ENCODE measurements around the gene CENPM.

DNA sequence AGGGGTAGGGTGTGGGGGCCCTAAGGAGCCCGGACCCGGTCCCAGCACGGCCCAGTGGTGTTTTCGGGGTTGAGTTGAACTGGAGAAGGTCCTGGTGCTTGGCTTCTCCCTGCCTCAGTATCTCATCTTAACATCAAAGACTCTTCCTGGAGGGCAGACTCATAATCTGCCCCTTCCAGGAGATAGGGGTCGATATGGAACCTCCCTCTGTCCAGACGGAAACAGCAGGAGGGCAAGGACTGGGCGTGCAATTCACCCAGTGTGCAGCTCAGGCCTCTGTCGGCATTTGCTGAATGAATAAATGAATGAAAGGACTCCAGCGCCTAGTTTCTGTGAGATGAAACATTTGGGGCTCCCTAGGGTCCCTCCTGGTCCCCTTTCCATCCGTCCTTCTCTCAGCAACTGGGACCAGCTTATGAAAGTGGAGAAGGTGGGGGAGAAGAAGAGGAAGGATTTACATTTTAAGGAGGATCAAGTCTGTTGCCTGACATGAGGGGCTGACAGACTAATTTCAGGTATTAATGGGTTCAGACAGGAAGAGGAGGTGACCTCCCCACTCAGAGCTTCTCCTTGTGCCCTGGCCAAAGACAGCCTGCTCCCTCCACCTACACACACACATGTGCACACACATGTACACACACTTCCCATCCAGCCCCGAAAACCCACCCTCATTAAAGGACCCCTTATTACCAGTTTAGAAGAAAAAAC is 31.0 kb downstream of the CENPM start:
- TF ChIP-seq, protein P1, sequence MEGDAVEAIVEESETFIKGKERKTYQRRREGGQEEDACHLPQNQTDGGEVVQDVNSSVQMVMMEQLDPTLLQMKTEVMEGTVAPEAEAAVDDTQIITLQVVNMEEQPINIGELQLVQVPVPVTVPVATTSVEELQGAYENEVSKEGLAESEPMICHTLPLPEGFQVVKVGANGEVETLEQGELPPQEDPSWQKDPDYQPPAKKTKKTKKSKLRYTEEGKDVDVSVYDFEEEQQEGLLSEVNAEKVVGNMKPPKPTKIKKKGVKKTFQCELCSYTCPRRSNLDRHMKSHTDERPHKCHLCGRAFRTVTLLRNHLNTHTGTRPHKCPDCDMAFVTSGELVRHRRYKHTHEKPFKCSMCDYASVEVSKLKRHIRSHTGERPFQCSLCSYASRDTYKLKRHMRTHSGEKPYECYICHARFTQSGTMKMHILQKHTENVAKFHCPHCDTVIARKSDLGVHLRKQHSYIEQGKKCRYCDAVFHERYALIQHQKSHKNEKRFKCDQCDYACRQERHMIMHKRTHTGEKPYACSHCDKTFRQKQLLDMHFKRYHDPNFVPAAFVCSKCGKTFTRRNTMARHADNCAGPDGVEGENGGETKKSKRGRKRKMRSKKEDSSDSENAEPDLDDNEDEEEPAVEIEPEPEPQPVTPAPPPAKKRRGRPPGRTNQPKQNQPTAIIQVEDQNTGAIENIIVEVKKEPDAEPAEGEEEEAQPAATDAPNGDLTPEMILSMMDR (IDR thresholded peaks at IDR 0.05; ENCODE audit: poor library complexity) = no peak
- peak; percentile 66 for TF ChIP-seq EZH2phosphoT487 (IDR thresholded peaks at IDR 0.05; ENCODE audit: low read depth, severe bottlenecking, unreplicated experiment)
- peak; percentile 19 for TF ChIP-seq EZH2 (IDR thresholded peaks at IDR 0.05; ENCODE audit: borderline replicate concordance)
